H1 (cell line): ENCODE measurements around the gene ISL2. TPM values are rescaled to one million over a fixed set of nuclear protein-coding genes. Genes with fewer than 3 reads are reported as not detected.

Experiments
- CTCF ChIA-PET: fragments of 300-600 bp; sonication (Branson Sonifier 250); formaldehyde crosslinking; loops from one replicate; lab custom pipeline; 2021; ENCODE audit not compliant: partially characterized antibody; lab: Charles Lee
- POLR2A ChIA-PET: fragments of 300-600 bp; sonication (Branson Sonifier 250); formaldehyde crosslinking; loops from one replicate; lab custom pipeline; 2021; ENCODE audit warnings: inconsistent platforms; ENCODE audit not compliant: partially characterized antibody; lab: Charles Lee
- DNase-seq, 2 experiments: peaks; one replicate each; pipeline versions ENCODE4 v3.0.0 to v3.0.0-alpha.2; 2010 to 2022; ENCODE audit warnings: low spot score in 2 of 2, low read depth in 1 of 2, mixed read lengths in 1 of 2
- FAIRE-seq: peaks from 2 replicates; lab custom pipeline; 2011; peaks lifted over from hg19 to GRCh38; lab: Jason Lieb, UNC
- H2AFZ ChIP-seq: 2 replicates; pipeline ENCODE4 v1.8.1; 2012; ENCODE audit warnings: low read length, inconsistent platforms
- H2AK5ac ChIP-seq: 2 replicates; pipeline ENCODE4 v1.6.1; 2013; ENCODE audit warnings: low read depth, low read length
- H2BK120ac ChIP-seq: replicated peaks from 2 replicates; pipeline ENCODE3; 2013; ENCODE audit warnings: low read depth, low read length, inconsistent platforms
- H2BK12ac ChIP-seq: 2 replicates; pipeline ENCODE4 v1.6.1; 2013; ENCODE audit warnings: low read depth, low read length
- H2BK15ac ChIP-seq: 2 replicates; pipeline ENCODE4 v1.6.1; 2013; ENCODE audit warnings: low read length
- H2BK20ac ChIP-seq: 2 replicates; pipeline ENCODE4 v1.6.1; 2013; ENCODE audit warnings: low read length
- H2BK5ac ChIP-seq: 2 replicates; pipeline ENCODE4 v1.6.1; 2013; ENCODE audit warnings: low read depth, low read length
- H3K14ac ChIP-seq: 2 replicates; pipeline ENCODE4 v1.6.1; 2013; ENCODE audit warnings: inconsistent platforms; ENCODE audit not compliant: insufficient read length
- H3K18ac ChIP-seq: 2 replicates; pipeline ENCODE4 v1.6.1; 2013; ENCODE audit warnings: low read length; ENCODE audit errors: extremely low read depth
- H3K23ac ChIP-seq: 2 replicates; pipeline ENCODE4 v1.6.1; 2013; ENCODE audit warnings: inconsistent platforms; ENCODE audit not compliant: insufficient read length
- H3K23me2 ChIP-seq: 2 replicates; pipeline ENCODE4 v1.6.1; 2013; ENCODE audit warnings: low read depth, low read length
- H3K27ac ChIP-seq: 2 replicates; pipeline ENCODE4 v1.6.1; 2011; ENCODE audit warnings: low read depth, low read length, inconsistent platforms
- H3K27me3 ChIP-seq, 4 experiments: replicated peaks in 1 of 4; 1 replicate in 1 of 4; 2 replicates in 3 of 4; pipeline versions ENCODE4 v1.6.1 to v1.8.1; 2011 to 2013; ENCODE audit warnings: low read length in 3 of 4, mild to moderate bottlenecking in 3 of 4, inconsistent platforms in 2 of 4, mixed read lengths in 2 of 4, moderate library complexity in 1 of 4; ENCODE audit not compliant: control insufficient read depth in 3 of 4, insufficient read depth in 3 of 4; ENCODE audit errors: extremely low read depth in 1 of 4
- H3K36me3 ChIP-seq, 4 experiments: 2 replicates each; pipeline versions ENCODE4 v1.6.1 to v1.8.1; 2011 to 2013; ENCODE audit warnings: mild to moderate bottlenecking in 4 of 4, low read length in 3 of 4, moderate library complexity in 2 of 4, control low read depth in 1 of 4, inconsistent platforms in 1 of 4; ENCODE audit not compliant: insufficient read depth in 4 of 4, control insufficient read depth in 2 of 4
- H3K4ac ChIP-seq: replicated peaks from 2 replicates; pipeline ENCODE3; 2013; ENCODE audit warnings: low read length, low read depth, mixed read lengths, inconsistent platforms; ENCODE audit not compliant: insufficient read length
- H3K4me1 ChIP-seq, 4 experiments: replicated peaks in 1 of 4; 1 replicate in 1 of 4; 2 replicates in 3 of 4; pipeline versions ENCODE4 v1.6.1 to v1.8.1; 2011 to 2013; ENCODE audit warnings: low read length in 3 of 4, inconsistent platforms in 2 of 4, mixed read lengths in 1 of 4; ENCODE audit not compliant: insufficient read depth in 4 of 4, control insufficient read depth in 3 of 4
- H3K4me2 ChIP-seq, 2 experiments: 2 replicates each; pipeline versions ENCODE4 v1.6.1 to v1.8.1; 2011 to 2013; ENCODE audit warnings: low read depth in 2 of 2, low read length in 2 of 2, control low read depth in 1 of 2, inconsistent platforms in 1 of 2, mild to moderate bottlenecking in 1 of 2; ENCODE audit not compliant: insufficient read depth in 1 of 2
- H3K4me3 ChIP-seq, 4 experiments: fragments of 200-600, 300-600 bp in 1 of 4; sonication (generic), shearing (Covaris generic), sonication (Bioruptor Twin) in 1 of 4; 2 replicates each; pipeline versions ENCODE4 v1.5.1 to v1.8.1; 2011 to 2016; ENCODE audit warnings: low read length in 4 of 4, low read depth in 3 of 4, control low read depth in 2 of 4, inconsistent platforms in 2 of 4, mild to moderate bottlenecking in 2 of 4, mixed read lengths in 1 of 4, moderate library complexity in 1 of 4; ENCODE audit not compliant: insufficient read depth in 2 of 4; ENCODE audit errors: extremely low read depth in 1 of 4
- H3K56ac ChIP-seq: replicated peaks from 2 replicates; pipeline ENCODE3; 2013; ENCODE audit warnings: low read depth, mild to moderate bottlenecking, mixed read lengths, low read length, inconsistent platforms; ENCODE audit not compliant: insufficient read length
- H3K79me1 ChIP-seq: 2 replicates; pipeline ENCODE4 v1.6.1; 2013; ENCODE audit warnings: low read depth, low read length, control low read depth
- H3K79me2 ChIP-seq, 2 experiments: 2 replicates each; pipeline versions ENCODE4 v1.6.1 to v1.8.1; 2012 to 2013; ENCODE audit warnings: low read length in 2 of 2, mild to moderate bottlenecking in 2 of 2, inconsistent platforms in 1 of 2; ENCODE audit not compliant: insufficient read depth in 2 of 2, control insufficient read depth in 1 of 2
- H3K9ac ChIP-seq, 4 experiments: replicated peaks in 1 of 4; 1 replicate in 1 of 4; 2 replicates in 3 of 4; pipeline versions ENCODE4 v1.6.1 to v1.8.1; 2011 to 2013; ENCODE audit warnings: low read depth in 3 of 4, low read length in 3 of 4, control low read depth in 2 of 4, mild to moderate bottlenecking in 2 of 4, moderate library complexity in 2 of 4, inconsistent platforms in 1 of 4; ENCODE audit errors: extremely low read depth in 1 of 4
- H3K9me3 ChIP-seq, 2 experiments: 2 replicates each; pipeline versions ENCODE4 v1.6.1 to v1.8.1; 2012 to 2013; ENCODE audit warnings: mild to moderate bottlenecking in 2 of 2, moderate library complexity in 2 of 2, control low read depth in 1 of 2, inconsistent platforms in 1 of 2, low read depth in 1 of 2, low read length in 1 of 2, mixed read lengths in 1 of 2; ENCODE audit not compliant: insufficient read depth in 2 of 2
- H4K20me1 ChIP-seq, 2 experiments: replicated peaks in 1 of 2; 2 replicates each; pipeline versions ENCODE3 to v1.8.1; 2011 to 2013; ENCODE audit warnings: inconsistent platforms in 2 of 2, low read length in 2 of 2, mild to moderate bottlenecking in 1 of 2; ENCODE audit not compliant: insufficient read depth in 2 of 2, control insufficient read depth in 1 of 2
- H4K5ac ChIP-seq: 2 replicates; pipeline ENCODE4 v1.6.1; 2013; ENCODE audit warnings: low read length, low read depth, mixed read lengths, inconsistent platforms; ENCODE audit not compliant: insufficient read length
- H4K8ac ChIP-seq: 2 replicates; pipeline ENCODE4 v1.8.0; 2013; ENCODE audit warnings: mild to moderate bottlenecking, moderate library complexity, low read length, inconsistent platforms; ENCODE audit not compliant: insufficient read depth; ENCODE audit errors: extremely low read depth
- H4K91ac ChIP-seq: replicated peaks from 2 replicates; pipeline ENCODE3; 2013; ENCODE audit warnings: low read length, mixed read lengths, inconsistent platforms; ENCODE audit not compliant: insufficient read length
- CHD2 ChIP-seq: IDR thresholded peaks from 2 replicates; pipeline ENCODE4 v1.6.1; 2012; ENCODE audit warnings: low read length, improper control_type of control experiment
- GTF2F1 ChIP-seq: IDR thresholded peaks from 2 replicates; pipeline ENCODE4 v1.6.1; 2012; ENCODE audit warnings: low read depth, low read length, improper control_type of control experiment, borderline replicate concordance
- RBBP5 ChIP-seq: IDR thresholded peaks from 2 replicates; pipeline ENCODE4 v1.7.1; 2012; ENCODE audit warnings: low read depth, mild to moderate bottlenecking, inconsistent platforms, low read length, moderate library complexity, borderline replicate concordance
- TAF1 ChIP-seq: IDR thresholded peaks from 2 replicates; pipeline ENCODE4 v1.6.1; 2011; ENCODE audit warnings: mild to moderate bottlenecking, low read depth, low read length
- WGBS, 2 experiments: shearing (Covaris generic) in 1 of 2; methylation state at CpG; one replicate each; pipeline versions ENCODE4 v1.1.6 to v1.1.7; 2013 to 2015; ENCODE audit warnings: low lambda C conversion rate in 2 of 2, mixed read lengths in 2 of 2, inconsistent platforms in 1 of 2, low coverage in 1 of 2, missing lambda C conversion rate in 1 of 2; ENCODE audit not compliant: insufficient replicate concordance in 2 of 2, insufficient coverage in 1 of 2, insufficient read length in 1 of 2; ENCODE audit errors: extremely low coverage in 1 of 2, missing lambda C conversion rate in 1 of 2; 5-methylcytosine and 5-hydroxymethylcytosine counted together
- polyA plus RNA-seq, 7 experiments: library from polyadenylated mRNA; depleted of rRNA in 3 of 7; stranded (reverse) in 5 of 7; unstranded in 2 of 7; fragments of >200 nt in 5 of 7; fragments of 200-250 nt in 2 of 7; gene quantifications; 1 replicate in 5 of 7; 2 replicates in 1 of 7; 4 replicates in 1 of 7; pipeline versions ENCODE4 v1.2.1 to v1.2.3, GENCODE V29; 2011 to 2013; ENCODE audit warnings: missing spikeins in 2 of 7, mixed read lengths in 2 of 7
- total RNA-seq: library from RNA; stranded (reverse); fragmentation: NEBNext Ultra II Directional; extraction: Animal tissue kit (Norgen Biotek cat#: 25700); gene quantifications from 2 replicates; pipeline ENCODE4 v1.2.1, GENCODE V29; 2021

Gene ISL2
- total and polyA plus RNA-seq, 2 of the 8 experiments (the other 6 are each of a cell fraction or from before 2014, with no cell fraction given), result 0.32 to 0.99 TPM

DNA sequence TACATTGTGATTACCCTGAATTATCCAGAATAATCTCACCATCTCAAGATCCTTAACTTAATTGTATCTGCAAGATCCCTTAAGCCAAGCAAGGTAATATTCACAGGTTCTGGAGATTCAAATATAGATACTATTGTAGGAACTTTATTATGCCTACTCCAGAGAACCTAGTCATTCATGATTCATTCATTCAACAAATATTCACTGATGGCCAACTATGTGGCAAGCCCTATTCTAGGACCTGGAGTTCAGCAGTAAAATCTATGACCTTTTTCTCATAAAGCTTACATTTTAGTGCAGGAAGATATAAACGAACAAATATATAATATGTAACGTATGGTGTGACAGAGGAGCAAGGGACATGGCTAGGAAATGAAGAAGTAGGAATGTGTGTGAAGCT, 49.6 kb downstream of the ISL2 start:
- Histone ChIP-seq H2AK5ac (no peak overlapping the region), H3K36me3 (no peaks in the 10 kb centered on the region), H3K56ac (no peak overlapping the region), H3K27me3 (no peaks in the 10 kb centered on the region), H3K14ac (no peak overlapping the region), H3K79me1 (no peaks in the 10 kb centered on the region), H2BK5ac (no peak overlapping the region), H3K27ac (no peak overlapping the region), H2AFZ (no peak overlapping the region), H2BK120ac (no peak overlapping the region), H3K4ac (no peak overlapping the region), H2BK12ac (no peak overlapping the region), H2BK15ac (no peak overlapping the region), H4K91ac (no peak overlapping the region), H2BK20ac (no peak overlapping the region), H3K9me3 (no peaks in the 10 kb centered on the region), H3K4me3 (no peak overlapping the region), H3K23ac (no peak overlapping the region), H3K79me2 (no peaks in the 10 kb centered on the region), H4K5ac (no peak overlapping the region), H3K4me2 (no peak overlapping the region), H3K18ac (no peak overlapping the region), H3K9ac (no peak overlapping the region), H4K8ac (no peak overlapping the region), H3K4me1 (no peaks in the 10 kb centered on the region), H4K20me1 (no peaks in the 10 kb centered on the region), H3K23me2 (no peaks in the 10 kb centered on the region)
- WGBS, 2 experiments, result 78% methylated on average over 2 of the region's 2 CpGs; no CpG with 5 or more reads in 1 of the 2 experiments
- CTCF ChIA-PET, result interaction anchor here (1.3 kb wide), 1 partner anchor 151 kb away, joined by 3 read pairs; no protein-coding TSS in a partner anchor
- POLR2A ChIA-PET, result no interaction called here
- no peak for TF ChIP-seq CHD2
- TF ChIP-seq GTF2F1, result no peak
- no peak for TF ChIP-seq RBBP5
- TF ChIP-seq TAF1, result no peak
- FAIRE-seq (no peak), DNase-seq (no peak)
